Right ventricle myocardium superior (tissue), 1 donor: ENCODE results near the gene IL1RN. TPM values are rescaled to one million over a fixed set of nuclear protein-coding genes. Genes with fewer than 3 reads are reported as not detected.

Experiments
- ATAC-seq: fragments of 200-7000 bp; cut with Tn5 transposase; one replicate; pipeline ENCODE4 v1.9.1; 2020; ENCODE audit warnings: mild to moderate bottlenecking; ENCODE audit not compliant: poor library complexity
- DNase-seq: peaks from one replicate; pipeline ENCODE4 v3.0.0-alpha.2; 2020
- intact Hi-C: fragments of 100-400 bp; cut with DNase I; formaldehyde crosslinking; loops from one replicate; pipeline ENCODE4 v1.11.2; 2022
- total RNA-seq: library from RNA; stranded (reverse); fragmentation: NEBNext Ultra II Directional; extraction: Animal tissue kit (Norgen Biotek cat#: 25700); gene quantifications from one replicate; pipeline ENCODE4 v1.2.1, GENCODE V29; 2021
- donor health status: DM: no; HTN: yes; CAD: no; lungs with severe emphysema.

Gene IL1RN
- total RNA-seq, 1 donor from 2014 or later, result 0.51 TPM

DNA sequence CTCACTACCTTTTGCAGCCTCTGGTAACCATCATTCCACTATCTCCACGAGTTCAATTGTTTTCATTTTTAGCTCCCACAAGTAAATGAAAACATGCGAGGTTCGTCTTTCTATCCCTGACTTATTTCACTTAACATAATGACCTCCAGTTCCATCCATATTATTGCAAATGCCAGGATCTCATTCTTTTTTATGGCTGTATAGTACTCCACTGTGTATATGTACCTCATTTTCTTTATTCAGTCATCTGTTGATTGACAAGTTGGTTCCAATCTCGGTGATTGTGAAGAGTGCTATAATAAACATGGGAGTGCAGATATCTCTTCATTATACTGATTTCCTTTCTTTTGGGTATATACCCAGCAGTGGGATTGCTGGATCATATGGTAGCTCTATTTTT lies 16.9 kb downstream of the IL1RN start:
- no peak for DNase-seq
- ATAC-seq, result no peak
- intact Hi-C loops, result no loop called here

DNA sequence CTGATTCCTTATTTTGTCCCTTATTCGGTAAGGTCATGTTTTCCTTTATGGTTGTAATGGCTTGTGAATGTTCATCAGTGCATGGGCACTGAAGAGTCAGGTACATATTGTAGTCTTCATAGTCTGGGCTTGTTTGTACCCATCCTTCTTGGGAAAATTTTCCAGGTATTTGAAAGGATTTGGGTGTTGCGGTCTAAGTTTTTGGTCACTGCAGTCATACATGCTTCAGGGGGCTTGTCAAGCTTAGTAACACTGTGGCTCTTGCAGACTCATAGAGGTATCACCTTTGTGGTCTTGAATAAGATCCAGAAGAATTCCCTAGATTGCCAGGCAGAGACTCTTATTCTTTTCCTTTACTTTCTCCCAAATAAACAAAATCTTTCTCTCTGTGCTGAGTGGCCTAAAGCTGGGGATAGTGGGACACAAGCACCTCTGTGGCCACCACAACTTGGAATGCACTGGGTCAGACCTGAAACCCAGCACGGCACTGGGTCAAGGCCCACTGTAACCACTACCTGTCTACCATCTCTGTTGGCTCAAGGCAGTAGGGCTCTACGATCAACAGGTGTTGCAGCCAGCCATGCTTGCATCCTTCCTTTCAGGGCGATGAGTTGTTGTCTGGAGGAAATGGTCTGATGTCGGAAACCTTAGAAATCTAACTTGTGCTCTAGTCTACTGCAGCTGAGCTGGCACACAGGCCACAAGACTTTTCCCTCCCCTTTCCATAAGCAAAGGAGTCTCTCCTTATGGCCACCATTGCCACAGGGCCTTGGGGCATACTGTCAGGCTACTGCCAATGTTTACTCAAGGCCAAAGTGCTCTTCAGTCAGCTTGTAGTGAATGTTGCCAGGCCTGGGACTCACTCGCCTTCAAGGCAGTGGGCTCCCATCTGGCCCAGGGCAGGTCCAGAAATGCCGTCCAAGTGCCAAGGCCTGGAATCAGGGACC lies 21.5 kb downstream of the IL1RN start:
- intact Hi-C loops, result no loop called here
- DNase-seq, result no peak
- ATAC-seq, result no peak

DNA sequence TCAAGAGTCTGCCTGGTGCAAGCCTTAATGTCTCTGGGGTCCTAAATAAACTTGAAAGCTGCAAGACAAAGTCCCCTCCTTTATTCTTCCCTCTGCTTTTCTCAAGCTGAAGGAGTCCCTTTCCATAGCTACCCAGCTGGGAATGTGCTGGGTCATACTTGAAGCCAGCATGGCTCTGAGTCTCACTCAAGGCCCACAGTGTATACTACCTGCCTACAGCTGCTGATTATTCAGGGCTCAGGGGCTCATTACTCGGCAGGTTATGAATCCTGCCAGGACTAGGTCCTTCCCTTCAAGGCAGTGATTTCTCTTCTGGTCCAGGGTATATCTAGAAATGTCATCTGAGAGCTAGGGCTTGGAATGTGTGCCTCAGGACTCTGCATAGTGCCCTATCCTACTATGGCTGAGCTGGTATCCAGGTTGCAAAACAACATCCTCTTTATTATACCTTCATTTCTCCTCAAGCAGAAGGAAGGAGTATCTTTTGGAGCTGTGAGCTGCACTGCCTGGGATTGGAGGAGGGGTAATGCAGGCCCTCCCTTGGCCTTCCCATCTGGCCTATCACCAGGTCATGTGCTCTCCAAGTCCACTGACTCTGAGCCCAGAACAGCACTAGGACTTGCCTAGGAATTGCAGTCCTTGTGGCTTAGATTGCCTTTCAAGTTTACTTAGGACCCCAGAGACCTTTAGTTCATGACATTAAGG lies 22.3 kb downstream of the IL1RN start:
- intact Hi-C loops, result no loop called here
- ATAC-seq (no peak), DNase-seq (no peak)

DNA sequence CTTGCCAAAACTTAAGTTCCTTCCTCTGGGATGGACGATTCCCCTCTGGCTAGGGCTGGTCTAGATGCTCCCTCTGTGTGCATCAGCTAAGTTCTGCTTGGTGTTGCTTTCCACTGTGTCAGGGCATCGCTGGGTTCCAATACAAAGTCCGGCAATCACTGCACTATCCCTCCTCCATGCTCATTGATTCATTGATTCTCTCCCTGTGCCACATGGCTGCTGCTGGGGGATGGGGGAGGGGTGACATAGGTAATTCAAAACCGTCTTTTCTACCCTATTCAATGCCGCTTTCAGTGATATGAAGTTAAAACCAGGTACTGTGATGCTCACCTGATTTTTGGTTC lies 22.8 kb downstream of the IL1RN start:
- intact Hi-C loops, result no loop called here
- no peak for DNase-seq
- no peak for ATAC-seq

DNA sequence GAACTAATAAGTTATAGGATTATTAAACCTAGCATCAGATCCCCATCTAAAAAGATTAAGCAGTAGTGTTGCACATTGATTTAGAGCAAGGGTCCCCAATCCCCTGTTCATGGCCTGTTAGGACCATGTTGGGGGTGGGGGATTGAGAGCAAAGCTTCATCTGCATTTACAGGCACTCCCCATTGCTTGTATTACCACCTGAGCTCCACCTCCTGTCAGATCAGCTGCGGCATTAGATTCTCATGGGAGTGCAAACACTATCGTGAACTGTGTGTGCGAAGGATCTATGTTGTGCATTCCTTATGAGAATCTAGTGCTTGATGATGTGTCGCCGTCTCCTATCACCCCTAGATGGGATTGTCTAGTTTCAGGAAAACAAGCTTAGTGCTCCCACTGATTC lies 27.9 kb downstream of the IL1RN start:
- intact Hi-C loops, result no loop called here
- ATAC-seq, result no peak
- DNase-seq, result no peak

DNA sequence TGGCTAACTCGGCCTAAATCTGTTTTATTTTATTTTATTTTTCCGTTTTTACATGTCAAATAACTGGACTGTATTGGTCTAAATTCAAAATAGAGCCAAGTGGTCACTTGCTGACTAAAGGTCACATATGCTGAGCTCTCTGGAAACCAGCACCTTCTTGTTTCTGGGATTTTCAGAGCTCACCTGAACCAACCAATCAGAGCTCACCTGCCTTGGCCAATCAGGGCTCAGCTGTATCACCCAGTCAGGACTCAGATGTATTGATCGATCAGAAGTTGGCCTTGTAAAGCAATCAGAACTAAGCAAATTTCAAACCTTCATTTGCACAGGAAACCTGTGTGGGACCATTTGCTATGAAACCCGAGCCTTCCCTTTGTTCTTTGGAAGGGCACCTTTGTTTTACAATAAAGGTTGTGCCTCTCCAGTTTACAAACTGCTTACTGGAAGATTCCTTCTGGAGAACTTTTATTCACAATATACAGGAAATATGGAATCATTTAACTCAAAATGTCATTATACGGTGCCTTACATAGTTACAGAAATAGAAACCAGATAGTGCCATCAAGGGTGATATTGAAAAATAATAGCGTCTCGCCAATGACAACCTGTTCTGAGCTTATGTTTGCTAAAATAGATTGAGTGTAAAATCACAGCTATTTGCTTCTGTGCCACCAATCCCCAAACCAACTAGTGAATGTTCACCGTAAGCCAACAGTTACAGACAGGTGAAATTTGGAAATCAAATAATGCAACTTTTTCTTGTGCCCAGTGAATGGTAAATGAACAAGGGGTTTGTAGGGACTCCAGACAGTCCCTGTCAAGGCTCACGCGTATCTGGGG lies 29.1 kb downstream of the IL1RN start:
- ATAC-seq, result no peak
- DNase-seq, result no peak
- intact Hi-C loops, result no loop called here

DNA sequence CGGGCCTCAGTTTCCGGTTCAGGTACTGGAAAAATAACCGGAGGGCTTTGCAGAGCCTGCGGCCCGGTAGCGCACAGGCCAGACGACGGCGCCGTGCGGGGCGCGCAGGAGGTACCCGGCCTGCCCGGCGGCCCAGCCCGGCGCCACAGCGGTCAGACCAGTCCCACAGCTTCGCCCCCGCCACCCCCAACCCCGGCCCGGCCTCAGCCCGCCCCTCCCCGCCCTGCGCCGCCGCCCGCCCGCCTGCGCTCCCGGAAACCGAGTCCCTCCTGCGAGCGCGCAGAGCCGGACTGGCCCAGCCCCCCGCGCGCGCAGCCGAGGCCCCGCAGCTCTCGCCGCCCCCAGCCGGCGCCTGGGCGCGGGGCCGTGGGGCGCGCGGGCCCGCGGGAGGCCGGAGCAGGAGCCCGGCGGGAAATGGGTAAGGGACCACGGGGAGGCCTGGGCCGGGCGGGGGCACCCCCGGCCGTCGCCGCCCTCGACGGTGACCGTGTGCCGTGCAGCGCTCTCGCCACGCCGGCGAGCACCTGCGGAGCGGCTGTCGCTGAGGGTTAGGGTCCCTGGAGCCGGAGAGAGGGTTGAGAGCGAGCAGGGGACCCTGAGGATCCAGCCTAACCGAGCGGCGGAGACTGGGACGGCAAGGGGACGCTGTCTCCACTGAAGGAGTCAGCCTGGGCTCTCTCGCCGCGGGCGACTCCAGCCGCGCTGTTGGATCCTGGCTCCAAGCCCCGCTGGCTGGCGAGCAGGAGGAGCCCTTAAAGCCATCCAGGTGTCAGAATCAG lies 29.9 kb downstream of the IL1RN start:
- DNase-seq (no peak), ATAC-seq (peak; percentile 66)
- intact Hi-C loops, result no loop called here

DNA sequence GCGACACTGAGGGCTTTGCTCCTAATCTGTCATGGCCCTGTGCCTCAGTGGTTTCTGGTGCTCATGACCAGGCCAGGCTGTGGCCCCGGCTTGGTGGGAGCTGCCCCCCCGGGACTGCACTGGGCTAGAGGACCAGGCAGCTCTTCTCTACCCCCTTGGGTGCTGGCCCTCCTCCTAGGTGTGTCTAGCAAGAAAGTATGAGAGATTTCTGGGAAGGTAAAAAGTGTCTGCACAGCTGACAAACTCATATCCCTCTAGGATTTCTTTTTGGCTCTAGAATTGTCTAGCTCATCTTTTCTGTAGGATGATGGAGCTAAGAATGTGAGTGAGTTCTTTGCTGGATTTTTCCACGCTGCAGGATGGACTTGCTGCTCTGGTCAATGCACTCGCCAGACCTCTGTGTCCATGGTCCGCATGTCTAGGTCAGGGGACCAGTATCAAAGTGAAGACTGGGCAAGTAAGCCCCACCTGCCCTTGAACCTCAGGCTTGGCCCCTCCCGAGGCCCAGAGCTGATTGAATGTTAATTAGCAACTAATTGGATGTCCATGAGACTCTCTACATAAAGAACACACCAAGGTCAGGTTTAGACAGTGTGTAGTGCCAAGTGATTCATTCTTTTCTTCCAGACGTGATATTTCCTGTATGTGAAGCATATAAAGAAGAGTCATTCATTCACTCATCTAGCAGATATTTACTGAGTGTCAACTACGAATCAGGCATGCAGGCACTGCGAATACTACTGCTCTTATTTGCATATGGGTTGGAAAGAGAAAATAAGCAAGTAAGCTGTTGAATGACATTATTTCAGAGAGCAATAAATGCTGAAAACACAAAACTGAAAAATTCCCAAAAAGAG lies 30.7 kb downstream of the IL1RN start:
- DNase-seq (no peak), ATAC-seq (no peak)
- intact Hi-C loops, result no loop called here

DNA sequence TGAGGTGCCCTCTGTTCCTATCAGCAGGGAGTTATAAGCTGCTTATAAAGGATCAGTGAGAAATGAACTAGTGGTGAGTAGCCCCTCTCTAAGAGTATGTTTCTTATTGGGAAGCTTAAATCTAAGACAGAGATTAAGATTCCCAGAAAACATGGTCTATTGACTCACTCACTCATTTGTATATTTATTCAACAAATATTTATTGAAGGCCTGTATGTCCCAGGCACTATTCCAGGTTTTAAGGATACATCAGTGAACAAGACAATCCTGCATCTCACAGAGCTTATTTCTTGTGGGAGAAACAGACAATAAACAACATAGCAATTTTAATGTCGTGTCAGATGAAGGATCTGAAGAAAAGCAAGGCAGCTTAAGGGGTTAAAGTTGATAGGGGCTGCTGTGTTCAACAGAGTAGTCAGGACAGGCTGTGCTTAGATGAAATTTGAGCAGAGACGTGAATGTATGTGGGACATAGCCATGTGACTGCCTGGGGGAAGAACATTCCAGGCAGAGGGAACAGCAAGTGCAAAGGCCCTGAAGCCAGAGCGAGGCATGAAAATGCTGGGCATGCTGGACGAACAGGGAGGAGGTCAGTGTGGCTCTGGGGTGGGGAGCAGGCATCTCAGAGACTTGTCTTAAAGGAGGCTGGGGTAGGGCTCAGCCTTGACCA lies 31.6 kb downstream of the IL1RN start:
- ATAC-seq, result no peak
- intact Hi-C loops, result no loop called here
- DNase-seq, result no peak

DNA sequence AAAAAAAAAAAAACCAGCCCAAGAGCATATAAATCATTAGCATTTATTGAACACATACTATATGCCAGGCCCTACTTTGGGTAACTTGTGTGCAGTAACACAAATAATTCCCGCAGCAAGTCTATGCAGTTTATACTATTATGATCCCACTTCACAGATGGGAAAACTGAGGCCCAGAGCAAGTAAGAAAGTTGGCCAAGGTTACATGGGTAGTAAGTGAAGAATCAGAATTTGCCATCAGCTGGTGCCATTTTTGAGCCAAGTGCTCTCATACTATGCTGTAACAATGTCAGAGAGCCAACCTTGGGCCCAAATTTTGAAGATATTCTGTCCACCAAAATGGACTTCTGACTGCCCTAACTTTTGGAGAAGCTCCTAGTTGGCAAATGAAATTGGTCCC lies 32.9 kb downstream of the IL1RN start:
- DNase-seq (no peak), ATAC-seq (no peak)
- intact Hi-C loops, result no loop called here

DNA sequence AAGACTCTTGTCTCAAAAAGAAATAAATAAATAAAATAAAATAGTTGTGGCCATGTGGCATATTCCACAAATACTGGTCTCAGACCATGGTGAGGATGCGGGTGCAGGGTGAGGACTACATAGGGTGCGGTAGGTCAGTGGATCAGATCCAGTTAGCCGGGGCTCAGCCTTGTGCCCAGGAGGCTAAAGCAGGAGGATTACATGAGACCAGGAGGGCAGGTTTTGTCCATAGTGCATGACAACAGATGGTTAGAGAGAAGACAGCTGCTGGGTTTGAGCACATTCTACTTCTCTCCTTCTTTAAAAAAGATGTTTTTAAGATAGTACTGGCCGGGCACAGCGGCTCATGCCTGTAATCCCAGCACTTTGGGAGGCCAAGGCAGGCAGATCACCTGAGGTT lies 33.6 kb downstream of the IL1RN start:
- ATAC-seq, result no peak

DNA sequence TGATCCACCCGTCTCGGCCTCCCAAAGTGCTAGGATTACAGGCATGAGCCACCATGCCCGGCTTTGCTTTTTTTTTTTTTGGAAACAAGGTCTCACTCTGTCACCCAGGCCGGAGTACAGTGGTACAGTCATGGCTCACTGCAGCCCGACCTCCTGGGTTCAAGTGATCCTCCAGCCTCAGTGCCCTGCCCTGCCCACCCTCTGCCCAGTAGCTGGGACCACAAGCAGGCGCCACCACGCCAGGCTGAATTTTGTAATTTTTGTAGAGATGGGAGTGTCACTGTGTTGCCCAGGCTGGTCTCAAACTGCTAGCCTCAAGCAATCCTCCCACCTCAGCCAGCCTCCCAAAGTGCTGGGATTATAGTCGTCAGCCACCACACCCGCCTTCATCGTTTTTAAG lies 34.8 kb downstream of the IL1RN start:
- no peak for DNase-seq
- intact Hi-C loops, result no loop called here
- ATAC-seq, result no peak

More for the DNA sequence above, 33.6 kb downstream of the IL1RN start:
- DNase-seq, result no peak
- intact Hi-C loops, result no loop called here

DNA sequence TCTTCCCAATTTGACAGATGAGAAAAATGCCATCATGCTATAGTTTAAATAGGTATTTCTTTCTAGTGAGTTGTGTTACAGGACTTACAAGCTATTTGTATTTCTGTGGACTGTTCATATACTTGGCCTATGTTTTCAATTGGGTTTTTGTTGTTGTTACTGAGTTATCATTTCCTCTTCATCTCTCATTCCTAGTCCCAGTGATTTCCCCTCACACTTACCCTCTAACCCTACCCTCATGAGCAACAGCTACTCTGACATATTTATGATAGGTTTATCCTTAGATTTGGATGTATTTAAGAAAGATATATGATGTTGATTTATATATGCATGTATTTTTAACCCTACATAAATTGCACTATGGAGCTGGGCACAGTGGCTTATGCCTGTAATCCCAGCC lies 35.5 kb downstream of the IL1RN start:
- DNase-seq (no peak), ATAC-seq (no peak)
- intact Hi-C loops, result no loop called here

DNA sequence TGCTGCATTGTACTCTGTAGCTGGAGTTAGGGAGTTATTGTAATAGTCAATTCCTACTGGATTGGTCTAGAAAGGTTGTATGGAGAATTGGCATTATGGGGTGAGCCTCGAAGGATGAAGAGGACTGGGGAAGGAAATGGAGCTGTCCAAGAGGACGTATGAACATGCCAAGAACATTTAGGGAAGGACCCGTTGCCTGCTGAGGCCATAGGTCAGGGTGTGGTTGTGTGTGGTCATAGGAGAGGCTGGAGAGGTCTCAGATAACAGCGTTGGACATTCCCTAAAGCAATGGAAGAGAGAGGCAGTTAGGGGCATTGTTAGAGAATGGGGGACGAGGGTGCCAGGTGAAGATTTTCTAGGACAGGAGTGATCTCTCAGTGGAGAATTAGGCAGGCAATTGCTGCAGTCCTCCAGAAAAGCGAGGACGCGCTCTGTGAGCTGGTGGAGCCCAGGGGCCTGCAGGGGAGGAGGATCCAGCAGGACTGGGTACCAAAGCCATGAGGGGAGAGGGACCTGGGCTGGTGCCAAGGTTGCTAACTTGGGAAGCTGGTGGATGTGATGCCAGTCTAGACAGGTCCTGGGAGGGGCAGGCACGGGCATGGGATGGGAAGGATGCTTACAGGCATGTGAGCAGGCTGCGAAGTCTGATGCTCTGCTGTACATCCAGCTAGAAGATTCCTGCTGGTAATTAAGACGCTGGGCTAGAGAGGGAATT lies 37.0 kb downstream of the IL1RN start:
- DNase-seq (no peak), ATAC-seq (no peak)
- intact Hi-C loops, result no loop called here

DNA sequence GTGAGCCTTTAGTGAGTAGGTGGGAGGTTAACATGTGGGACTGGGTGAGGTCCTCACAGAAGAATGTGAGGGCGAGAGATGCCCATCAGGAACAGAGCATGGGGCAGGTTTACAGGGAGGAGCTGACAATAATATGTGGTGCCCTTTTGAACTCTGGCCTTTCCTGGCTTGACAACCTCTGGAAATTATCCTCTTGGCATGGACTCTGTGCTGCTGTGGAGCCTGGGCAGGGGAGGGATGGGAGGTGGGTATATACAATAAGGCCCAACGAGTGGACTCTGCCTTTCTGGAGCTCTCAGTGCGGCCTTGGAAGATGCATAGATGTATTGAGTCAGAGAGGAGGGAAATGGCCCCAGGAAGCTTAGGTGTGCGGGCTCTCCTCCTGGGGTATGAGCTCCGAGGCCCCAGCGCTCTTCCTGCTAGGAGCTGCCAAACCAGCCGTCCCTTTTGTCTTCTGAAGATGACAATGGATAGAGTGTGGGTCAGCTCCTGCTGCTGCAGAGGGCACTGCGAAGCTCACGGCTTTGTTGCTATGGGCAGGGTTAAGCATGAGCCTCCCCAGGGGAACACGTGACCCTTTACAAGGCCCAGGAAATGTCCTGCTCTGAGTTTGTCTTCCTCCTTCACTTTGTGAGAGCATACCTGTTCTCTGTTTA lies 37.7 kb downstream of the IL1RN start:
- intact Hi-C loops, result no loop called here
- DNase-seq (no peak), ATAC-seq (no peak)

DNA sequence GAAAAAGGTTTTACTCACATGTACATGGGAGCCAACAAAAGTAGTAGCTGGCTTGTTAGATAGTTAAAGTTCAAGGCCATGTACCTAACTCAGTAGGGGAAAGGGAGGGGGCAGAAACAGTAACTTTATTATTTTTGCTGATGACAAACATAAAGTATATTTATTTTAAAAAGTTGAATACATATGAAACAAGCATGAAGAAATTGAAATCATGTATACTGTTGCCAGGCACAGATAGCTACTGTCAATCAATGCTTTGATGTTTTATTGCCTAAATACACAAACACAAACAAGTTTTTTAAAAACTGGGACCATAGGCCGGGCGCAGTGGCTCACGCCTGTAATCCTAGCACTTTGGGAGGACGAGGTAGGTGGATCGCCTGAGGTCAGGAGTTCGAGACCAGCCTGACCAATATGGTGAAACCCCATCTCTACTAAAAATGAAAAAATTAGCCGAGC lies 38.8 kb downstream of the IL1RN start:
- ATAC-seq (no peak), DNase-seq (no peak)
- intact Hi-C loops, result no loop called here
